ACC112 (cell line): Measurements from ENCODE around the gene MLLT3.

Source experiments
- H2AFZ ChIP-seq: fragments of 200-600 bp; sonication (generic); one replicate; pipeline ENCODE4 v1.6.0; 2017; ENCODE audit warnings: antibody characterized with exemption, low read length; ENCODE audit not compliant: unreplicated experiment
- H3K27ac ChIP-seq: fragments of 200-600 bp; sonication (generic); 2 replicates; pipeline ENCODE4 v1.5.1; 2014; ENCODE audit warnings: low read depth, mild to moderate bottlenecking, antibody characterized with exemption, low read length, moderate library complexity
- H3K27me3 ChIP-seq: fragments of 200-600 bp; sonication (generic); 2 replicates; pipeline ENCODE4 v1.6.1; 2014; ENCODE audit warnings: mild to moderate bottlenecking, antibody characterized with exemption, low read length, moderate library complexity, mixed read lengths; ENCODE audit not compliant: insufficient read depth
- H3K36me3 ChIP-seq: fragments of 200-600 bp; sonication (generic); 2 replicates; pipeline ENCODE4 v1.6.1; 2016; ENCODE audit warnings: mild to moderate bottlenecking, antibody characterized with exemption, low read length, moderate library complexity, mixed read lengths; ENCODE audit not compliant: insufficient read depth
- H3K4me1 ChIP-seq: fragments of 200-600 bp; sonication (generic); one replicate; pipeline ENCODE4 v1.6.1; 2016; ENCODE audit warnings: low read length, mixed read lengths; ENCODE audit not compliant: insufficient read depth, unreplicated experiment, control insufficient read depth
- H3K4me3 ChIP-seq: fragments of 200-600 bp; sonication (generic); 2 replicates; pipeline ENCODE4 v1.5.1; 2014; ENCODE audit warnings: mild to moderate bottlenecking, low read depth, low read length
- H3K79me2 ChIP-seq: fragments of 200-600 bp; sonication (generic); one replicate; pipeline ENCODE4 v1.6.0; 2016; ENCODE audit warnings: low read length; ENCODE audit not compliant: control insufficient read depth, unreplicated experiment, insufficient read depth

Gene MLLT3

DNA sequence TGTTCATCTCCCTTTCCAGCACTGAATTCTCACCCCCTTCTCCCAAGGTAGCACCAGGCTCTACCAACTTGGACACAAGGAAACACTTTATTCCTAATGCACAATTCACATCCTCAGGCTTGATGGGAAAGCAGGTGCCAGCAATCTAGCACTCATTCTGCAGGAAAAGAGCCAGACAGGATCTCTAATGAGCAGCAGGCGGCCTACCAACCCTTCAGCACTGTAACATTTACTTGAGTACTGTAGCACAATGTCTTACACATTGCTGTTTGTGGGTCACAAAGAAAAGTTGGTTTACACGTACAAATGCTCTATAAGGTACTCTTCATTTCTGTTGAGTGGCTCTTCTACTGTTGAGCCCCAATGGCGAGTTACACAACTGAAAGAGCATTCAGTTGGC, 254.4 kb downstream of the MLLT3 start:
- H3K36me3 ChIP-seq = no peaks in the 10 kb centered on the region
- no peak overlapping the region for H3K4me3 ChIP-seq
- H3K27ac ChIP-seq = no peak overlapping the region

DNA sequence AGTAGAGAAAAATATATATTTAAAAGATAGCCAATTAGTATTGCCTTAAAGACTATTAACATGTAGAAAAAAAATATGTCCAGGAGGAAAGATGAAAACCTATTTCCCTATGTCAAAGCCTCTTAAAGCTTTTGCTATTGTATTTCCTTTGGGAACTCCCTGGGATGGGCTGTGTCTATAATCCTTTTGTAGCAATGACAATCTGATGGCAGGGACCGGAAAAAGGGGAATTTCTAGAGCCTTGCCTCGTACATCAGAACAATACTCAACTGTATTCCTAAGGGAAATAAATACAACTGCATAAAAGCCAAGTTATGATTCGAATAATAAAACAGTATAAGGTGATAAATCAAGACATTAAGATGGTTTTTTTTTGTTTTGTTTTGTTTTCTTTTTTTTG, 257.3 kb downstream of the MLLT3 start:
- no peak overlapping the region for H3K4me3 ChIP-seq
- no peaks in the 10 kb centered on the region for H3K27me3 ChIP-seq
- H2AFZ ChIP-seq = no peak overlapping the region
- no peaks in the 10 kb centered on the region for H3K79me2 ChIP-seq
- no peaks in the 10 kb centered on the region for H3K4me1 ChIP-seq
- H3K27ac ChIP-seq = no peak overlapping the region
- H3K36me3 ChIP-seq = 0 out of 2 replicates have a peak, but pooled peaks cover 5% of the 10 kb centered on the region

More for the DNA sequence above, 254.4 kb downstream of the MLLT3 start:
- Histone ChIP-seq H3K27me3 (no peaks in the 10 kb centered on the region), H3K4me1 (no peaks in the 10 kb centered on the region), H2AFZ (no peak overlapping the region), H3K79me2 (no peaks in the 10 kb centered on the region)

GRCh38 chr9:20363233-20363632, 259.1 kb downstream of the MLLT3 start:
- Histone ChIP-seq H3K27me3 (no peaks in the 10 kb centered on the region), H3K4me1 (peaks cover 4% of the 10 kb centered on the region), H3K79me2 (no peaks in the 10 kb centered on the region), H3K36me3 (0 out of 2 replicates have a peak, but pooled peaks cover 5% of the 10 kb centered on the region), H3K4me3 (no peak overlapping the region), H2AFZ (no peak overlapping the region), H3K27ac (no peak overlapping the region)

GRCh38 chr9:20361656-20362570, 260.4 kb downstream of the MLLT3 start:
- peaks cover 16% of the 10 kb centered on the region for H3K4me1 ChIP-seq
- H3K4me3 ChIP-seq = no peak overlapping the region
- H3K27me3 ChIP-seq = no peaks in the 10 kb centered on the region
- H3K36me3 ChIP-seq = 0 out of 2 replicates have a peak, but pooled peaks cover 5% of the 10 kb centered on the region
- no peaks in the 10 kb centered on the region for H3K79me2 ChIP-seq
- no peak overlapping the region for H2AFZ ChIP-seq
- H3K27ac ChIP-seq = no peak overlapping the region

DNA sequence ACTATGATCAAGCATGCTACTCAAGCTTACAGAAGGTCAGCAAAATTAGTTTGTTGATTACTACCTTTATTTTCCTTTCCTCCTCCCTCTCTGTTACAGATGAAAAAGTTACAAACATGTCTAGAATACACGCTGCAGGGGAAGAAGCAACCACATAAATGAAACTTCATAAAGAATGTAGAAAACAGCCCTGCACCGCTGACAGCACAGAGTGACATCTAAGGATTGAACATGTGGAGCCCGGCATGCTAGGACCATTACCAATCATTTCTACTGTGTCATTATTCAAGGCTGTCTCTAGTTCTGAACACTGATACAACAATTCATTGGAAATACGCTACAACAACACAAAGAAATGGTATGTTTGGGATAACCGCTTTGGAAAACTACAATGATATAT, 261.1 kb downstream of the MLLT3 start:
- Histone ChIP-seq H3K79me2 (no peaks in the 10 kb centered on the region), H3K36me3 (0 out of 2 replicates have a peak, but pooled peaks cover 5% of the 10 kb centered on the region), H3K27ac (no peak overlapping the region), H3K4me3 (no peak overlapping the region), H2AFZ (no peak overlapping the region), H3K4me1 (peaks cover 21% of the 10 kb centered on the region), H3K27me3 (no peaks in the 10 kb centered on the region)

GRCh38 chr9:20358207-20358606, 264.1 kb downstream of the MLLT3 start:
- Histone ChIP-seq H3K4me1 (peaks cover 50% of the 10 kb centered on the region), H2AFZ (no peak overlapping the region), H3K27ac (no peak overlapping the region), H3K36me3 (0 out of 2 replicates have a peak, but pooled peaks cover 5% of the 10 kb centered on the region), H3K79me2 (no peaks in the 10 kb centered on the region), H3K4me3 (no peak overlapping the region), H3K27me3 (no peaks in the 10 kb centered on the region)

DNA sequence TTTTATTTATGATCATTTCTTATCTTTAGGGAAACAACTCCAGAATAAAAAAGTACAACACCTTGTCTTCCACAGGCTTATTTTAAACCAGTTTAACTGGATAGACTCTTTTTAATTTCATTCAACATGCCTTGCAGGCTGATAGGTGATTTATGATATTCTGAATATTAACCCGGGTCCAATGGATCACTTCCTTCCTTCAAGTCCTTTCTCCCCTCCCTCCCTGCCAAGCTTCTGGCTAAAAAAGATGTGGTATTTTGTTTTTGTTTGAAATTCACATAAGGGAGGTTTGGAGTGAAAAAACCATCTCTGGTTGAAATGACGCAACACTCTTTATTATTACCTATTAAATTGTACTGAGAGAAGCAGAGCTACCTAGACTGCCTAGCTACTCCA, 265.3 kb downstream of the MLLT3 start:
- Histone ChIP-seq H2AFZ (peak overlapping the region; percentile 92), H3K79me2 (no peaks in the 10 kb centered on the region), H3K4me3 (peak overlapping the region; percentile 54), H3K4me1 (peaks cover 51% of the 10 kb centered on the region), H3K27me3 (no peaks in the 10 kb centered on the region), H3K36me3 (0 out of 2 replicates have a peak, but pooled peaks cover 5% of the 10 kb centered on the region), H3K27ac (peak overlapping the region; percentile 39)

DNA sequence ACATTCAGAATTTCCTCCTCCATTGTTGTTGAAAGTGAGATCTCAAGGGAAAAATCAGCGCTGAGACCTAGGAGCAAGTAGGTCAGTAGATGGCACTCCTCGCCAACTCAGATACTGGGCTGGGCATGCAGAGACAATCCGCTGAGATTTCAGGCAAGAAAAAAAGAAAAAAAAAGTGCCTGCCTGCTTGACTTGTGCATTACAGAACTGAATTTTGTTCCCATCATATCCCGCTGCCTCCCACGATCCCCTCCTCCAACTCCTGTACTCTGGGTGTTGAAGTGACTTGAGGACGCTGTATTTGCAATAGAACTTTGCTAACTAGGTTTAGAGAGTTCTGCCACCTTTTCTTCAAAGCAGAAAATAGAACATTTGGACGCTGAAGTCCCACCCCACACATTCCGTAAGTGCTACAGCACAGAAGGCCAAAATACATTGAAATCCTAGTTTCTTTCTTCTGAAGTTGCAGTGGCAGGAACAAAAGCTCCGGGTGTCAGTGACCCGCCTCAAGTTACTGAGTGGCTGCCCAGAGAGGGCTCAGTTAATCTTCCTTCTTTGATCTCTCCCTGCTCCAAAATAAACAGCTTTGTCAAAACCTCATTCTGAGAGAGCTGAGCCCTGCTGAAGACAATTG, 265.8 kb downstream of the MLLT3 start:
- H3K79me2 ChIP-seq = no peaks in the 10 kb centered on the region
- 0 out of 2 replicates have a peak, but pooled peaks cover 5% of the 10 kb centered on the region for H3K36me3 ChIP-seq
- H3K27me3 ChIP-seq = no peaks in the 10 kb centered on the region
- H3K4me1 ChIP-seq = peaks cover 51% of the 10 kb centered on the region
- peak overlapping the region; percentile 90 for H3K27ac ChIP-seq
- H2AFZ ChIP-seq = peak overlapping the region; percentile 92
- H3K4me3 ChIP-seq = peak overlapping the region; percentile 54

DNA sequence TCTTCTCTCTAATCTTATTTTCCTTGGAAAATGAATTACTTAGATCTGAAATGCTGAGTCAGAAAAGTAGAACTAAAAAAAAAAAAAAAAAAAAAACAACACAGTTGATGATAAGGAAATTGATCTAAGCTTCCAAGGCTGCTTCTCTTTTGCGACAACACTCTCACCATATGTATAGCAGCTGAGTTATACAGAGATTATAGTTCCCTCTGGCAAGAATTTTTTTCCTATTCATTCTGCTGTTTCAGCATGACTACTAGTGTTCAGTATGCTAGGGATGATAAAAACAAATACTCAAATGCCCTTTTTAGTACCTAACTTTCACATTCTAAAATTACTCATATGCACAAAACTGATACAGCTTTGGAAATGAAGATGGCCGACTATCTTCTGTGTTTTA, 267.3 kb downstream of the MLLT3 start:
- H3K79me2 ChIP-seq = no peaks in the 10 kb centered on the region
- peak overlapping the region; percentile 90 for H3K27ac ChIP-seq
- peak overlapping the region; percentile 54 for H3K4me3 ChIP-seq
- H3K27me3 ChIP-seq = no peaks in the 10 kb centered on the region
- peaks cover 51% of the 10 kb centered on the region for H3K4me1 ChIP-seq
- H3K36me3 ChIP-seq = 0 out of 2 replicates have a peak, but pooled peaks cover 3% of the 10 kb centered on the region
- peak overlapping the region; percentile 92 for H2AFZ ChIP-seq

DNA sequence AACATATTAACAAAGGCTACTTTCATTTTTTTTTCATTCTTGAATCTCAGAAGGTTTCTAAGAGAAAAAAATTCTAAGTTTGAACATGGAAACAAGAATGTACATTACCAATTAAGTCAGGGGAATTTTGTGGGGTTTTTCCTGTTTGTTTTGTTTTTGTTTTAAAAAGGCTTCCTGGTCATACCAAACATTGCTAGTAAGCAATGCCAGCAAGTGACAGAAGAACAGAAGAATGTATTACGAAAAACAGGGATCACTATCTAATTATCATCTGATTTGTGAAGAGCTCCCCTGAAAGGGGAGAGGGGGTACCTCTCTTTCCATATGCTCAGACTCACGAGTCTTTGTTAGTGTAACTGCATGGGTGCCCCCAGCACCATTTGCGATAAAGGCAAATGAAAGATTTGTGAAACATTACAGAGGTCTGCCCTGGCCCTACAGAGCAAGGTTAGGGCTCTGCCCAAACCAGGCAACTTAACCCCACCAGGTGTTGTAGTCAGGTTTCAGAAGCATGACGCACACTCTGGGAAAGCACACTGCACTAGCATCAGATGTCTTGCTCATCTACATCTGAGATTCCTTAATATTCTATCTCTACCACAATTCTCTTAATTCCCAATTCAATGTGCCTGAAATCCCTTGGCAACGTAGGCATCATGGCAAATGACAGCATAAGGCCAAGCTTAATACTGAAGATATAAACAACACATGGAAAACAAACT, 268.2 kb downstream of the MLLT3 start:
- H3K4me1 ChIP-seq = peaks cover 51% of the 10 kb centered on the region
- peak overlapping the region; percentile 28; the same call in 1 of the 2 replicates for H3K4me3 ChIP-seq
- H3K27me3 ChIP-seq = no peaks in the 10 kb centered on the region
- 0 out of 2 replicates have a peak, but pooled peaks cover 3% of the 10 kb centered on the region for H3K36me3 ChIP-seq
- peak overlapping the region; percentile 90 for H3K27ac ChIP-seq
- no peaks in the 10 kb centered on the region for H3K79me2 ChIP-seq
- H2AFZ ChIP-seq = no peak overlapping the region
